DND-41 (cell line): ENCODE results near the gene SPRED1.

ENCODE experiments used
- EZH2 ChIP-seq: IDR thresholded peaks from 3 replicates; pipeline ENCODE4 v1.6.1; 2012; ENCODE audit warnings: borderline replicate concordance, low read depth, mild to moderate bottlenecking, moderate library complexity, low read length, inconsistent platforms; ENCODE audit not compliant: severe bottlenecking
- TF ChIP-seq, protein P1 (sequence below): IDR thresholded peaks from 2 replicates; pipeline ENCODE4 v1.5.1; 2012; ENCODE audit warnings: borderline replicate concordance, low read length, moderate library complexity, mild to moderate bottlenecking; ENCODE audit not compliant: poor library complexity, severe bottlenecking; ENCODE audit errors: extremely low read depth

GRCh38 chr15:38254051-38254883 is 1.6 kb downstream of the SPRED1 start:
- TF ChIP-seq, protein P1, sequence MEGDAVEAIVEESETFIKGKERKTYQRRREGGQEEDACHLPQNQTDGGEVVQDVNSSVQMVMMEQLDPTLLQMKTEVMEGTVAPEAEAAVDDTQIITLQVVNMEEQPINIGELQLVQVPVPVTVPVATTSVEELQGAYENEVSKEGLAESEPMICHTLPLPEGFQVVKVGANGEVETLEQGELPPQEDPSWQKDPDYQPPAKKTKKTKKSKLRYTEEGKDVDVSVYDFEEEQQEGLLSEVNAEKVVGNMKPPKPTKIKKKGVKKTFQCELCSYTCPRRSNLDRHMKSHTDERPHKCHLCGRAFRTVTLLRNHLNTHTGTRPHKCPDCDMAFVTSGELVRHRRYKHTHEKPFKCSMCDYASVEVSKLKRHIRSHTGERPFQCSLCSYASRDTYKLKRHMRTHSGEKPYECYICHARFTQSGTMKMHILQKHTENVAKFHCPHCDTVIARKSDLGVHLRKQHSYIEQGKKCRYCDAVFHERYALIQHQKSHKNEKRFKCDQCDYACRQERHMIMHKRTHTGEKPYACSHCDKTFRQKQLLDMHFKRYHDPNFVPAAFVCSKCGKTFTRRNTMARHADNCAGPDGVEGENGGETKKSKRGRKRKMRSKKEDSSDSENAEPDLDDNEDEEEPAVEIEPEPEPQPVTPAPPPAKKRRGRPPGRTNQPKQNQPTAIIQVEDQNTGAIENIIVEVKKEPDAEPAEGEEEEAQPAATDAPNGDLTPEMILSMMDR = no peak
- TF ChIP-seq EZH2 = no peak
